Measurements from ENCODE around the gene FBXL16.
"Not testable (repeated sequence)": the region's sequence is repeated elsewhere in the genome, so short reads cannot be mapped to it uniquely, and the experiment has no call there.

FBXL16 gene

DNA sequence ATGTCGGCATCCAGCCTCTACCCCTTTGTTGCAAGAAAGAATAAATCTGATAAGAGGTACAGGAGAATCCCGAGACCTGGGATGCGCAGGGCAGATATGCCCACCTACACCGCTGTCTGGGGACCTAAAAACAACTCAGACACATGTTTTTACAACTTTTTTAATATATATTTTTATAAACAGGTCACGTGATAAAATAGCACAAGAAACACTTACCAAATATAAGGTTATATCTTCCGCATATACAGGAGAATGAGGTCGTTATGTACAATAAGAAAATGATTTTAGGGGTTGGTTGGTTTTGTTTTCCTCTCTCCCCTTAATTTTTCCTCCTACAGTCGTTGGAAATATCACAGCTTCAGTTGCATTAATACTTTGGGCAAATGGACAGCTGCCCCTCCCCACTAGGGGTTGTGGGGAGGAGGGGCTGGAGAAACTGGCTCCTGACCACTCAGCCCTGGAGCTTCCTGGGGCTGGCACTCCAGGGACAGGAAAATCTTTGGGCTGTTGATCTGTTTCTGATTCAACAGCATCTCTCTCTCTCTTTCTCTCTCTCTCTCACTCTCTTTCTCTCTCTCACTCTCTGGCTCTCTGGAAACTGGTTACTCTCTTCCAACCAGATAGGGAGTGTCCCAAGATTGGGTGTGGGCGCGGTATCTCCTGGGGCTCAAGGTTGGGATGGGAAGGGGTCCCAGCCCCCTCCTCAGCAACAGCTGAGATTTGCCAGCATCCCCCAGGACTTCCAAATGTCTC is 13.1 kb downstream of the FBXL16 start:
- DNase-seq (ENCODE audit: low read depth in 2 of 2), result no peak

DNA sequence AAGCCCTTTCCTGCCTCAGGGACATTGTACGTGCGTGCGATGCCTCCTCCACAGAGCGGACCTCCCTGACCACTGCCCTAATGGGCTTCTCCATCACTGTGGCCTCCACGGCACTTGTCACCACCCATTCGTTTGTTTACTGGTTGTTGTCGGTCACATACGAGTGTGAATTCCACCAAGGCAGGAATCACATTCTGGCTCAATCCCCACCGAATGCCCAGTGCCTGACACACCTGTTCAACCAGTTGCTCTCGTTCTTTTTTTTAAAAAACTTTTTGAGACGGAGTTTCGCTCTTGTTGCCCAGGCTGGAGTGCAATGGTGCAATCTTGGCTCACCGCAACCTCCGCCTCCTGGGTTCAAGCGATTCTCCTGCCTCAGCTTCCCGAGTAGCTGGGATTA is 14.4 kb downstream of the FBXL16 start:
- DNase-seq (ENCODE audit: low read depth in 2 of 2), result not testable (repeated sequence)

DNA sequence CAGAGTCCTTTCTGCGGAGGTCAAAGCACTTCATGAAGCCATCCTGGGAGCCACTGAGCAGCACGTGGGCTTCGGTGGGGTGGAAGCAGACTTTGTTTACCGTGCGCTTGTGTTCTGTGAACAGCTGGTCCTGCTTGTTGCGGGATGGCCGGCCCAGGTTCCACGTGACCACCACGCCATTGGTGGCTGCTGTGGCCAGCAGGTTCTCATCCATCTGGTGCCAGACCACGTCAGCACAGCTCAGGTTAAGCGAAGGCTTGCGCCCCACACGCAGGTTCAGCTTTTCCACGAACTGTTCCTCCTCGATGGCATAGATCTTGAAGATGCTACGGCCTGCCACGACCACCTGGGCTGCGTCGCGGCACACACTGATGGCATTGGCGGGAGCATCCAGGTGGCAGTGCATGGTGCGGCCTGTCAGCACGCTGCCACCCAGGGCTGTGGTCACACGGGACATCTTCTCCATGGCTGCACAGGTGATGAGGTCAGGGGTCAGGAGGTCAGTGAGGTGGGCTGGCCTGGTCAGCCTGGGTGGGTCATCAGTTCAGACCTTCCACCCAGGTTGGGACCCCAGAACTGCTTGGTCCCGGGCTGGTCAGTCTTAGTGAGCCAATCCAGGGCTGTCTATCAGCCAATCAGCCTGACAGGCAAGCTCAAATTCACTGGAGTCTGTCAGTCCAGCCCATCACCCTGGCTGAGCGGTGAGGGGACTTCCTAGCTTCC is 16.3 kb downstream of the FBXL16 start:
- no peak for DNase-seq (ENCODE audit: low read depth in 2 of 2)

DNA sequence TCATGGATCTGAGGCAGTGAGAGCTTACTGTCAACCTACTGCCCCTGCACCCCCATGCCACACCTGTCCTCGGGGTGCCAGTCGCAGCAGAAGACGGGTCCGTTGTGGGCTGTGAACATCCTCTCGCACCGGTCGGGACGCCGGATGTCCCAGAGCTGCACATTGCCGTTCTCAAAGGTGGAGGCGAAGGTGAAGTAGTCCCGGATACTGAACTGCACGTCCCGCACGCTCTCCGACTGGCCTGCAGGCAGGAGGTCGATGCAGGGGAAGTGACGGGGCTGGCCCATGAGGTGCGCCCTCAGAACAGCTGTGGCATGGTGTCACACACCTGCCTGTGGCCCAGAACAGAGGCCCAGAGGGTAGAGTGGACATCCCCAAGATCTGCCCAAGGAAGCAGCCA is 18.1 kb downstream of the FBXL16 start:
- DNase-seq (ENCODE audit: low read depth in 2 of 2), result no peak

DNA sequence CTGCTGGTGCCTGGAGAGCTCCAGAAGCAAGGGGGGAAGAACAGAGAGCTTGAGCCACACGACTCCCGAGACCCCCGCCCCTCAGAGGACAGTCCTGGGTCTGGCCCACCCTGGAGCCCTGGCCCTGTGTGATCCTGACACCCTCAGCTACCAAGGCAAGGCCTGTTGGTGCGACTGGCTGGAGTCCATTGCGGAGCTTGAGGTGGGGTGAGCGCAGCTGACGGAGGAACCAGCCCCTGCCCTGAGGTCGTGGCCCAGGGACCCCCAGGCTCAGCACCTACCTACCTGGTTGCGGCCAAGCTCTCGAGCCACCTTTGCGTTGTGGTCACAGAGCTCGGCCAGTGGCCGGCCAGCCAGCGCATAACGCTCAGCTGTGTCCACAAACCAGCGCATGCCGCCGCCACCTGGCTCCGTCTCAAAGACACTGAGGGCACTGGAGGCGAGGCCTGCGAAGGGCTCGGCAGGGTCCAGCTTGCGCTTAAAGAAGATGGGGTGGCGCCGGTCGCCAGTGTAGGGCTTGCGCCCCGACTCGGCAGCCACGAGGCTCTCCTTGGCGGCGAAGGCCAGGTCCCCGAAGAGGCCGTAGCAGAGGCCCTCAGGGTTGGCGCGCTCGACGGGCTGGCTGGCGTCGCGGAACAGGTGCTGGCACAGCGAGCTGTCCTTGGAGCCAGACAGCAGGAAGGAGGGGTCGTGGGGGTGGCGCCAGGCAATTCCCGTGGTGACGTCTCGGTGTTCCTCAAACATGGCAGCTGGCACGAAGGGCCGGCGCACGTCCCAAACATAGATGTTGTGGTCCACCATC is 18.9 kb downstream of the FBXL16 start:
- no peak for DNase-seq (ENCODE audit: low read depth in 2 of 2)

DNA sequence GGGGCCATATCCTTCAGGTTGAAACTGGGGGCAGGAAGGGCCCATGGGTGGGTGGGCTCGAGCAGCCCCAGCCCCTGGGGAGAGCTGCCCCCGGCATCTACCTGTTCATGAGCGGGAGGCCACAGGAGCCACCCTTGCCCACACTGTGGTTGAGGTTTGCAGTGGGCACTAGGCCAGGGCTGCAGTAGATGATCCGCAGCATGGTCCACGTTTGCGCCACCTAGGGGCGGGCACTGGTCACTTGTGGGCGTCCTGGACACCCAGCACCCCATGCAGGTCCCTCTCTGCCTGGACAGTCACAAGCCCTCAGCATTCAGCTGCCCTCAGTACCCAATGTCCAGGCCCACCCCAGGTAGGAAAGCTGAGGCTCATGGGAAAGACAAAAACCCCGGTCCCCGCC is 19.6 kb downstream of the FBXL16 start:
- DNase-seq (ENCODE audit: low read depth in 2 of 2), result no peak

DNA sequence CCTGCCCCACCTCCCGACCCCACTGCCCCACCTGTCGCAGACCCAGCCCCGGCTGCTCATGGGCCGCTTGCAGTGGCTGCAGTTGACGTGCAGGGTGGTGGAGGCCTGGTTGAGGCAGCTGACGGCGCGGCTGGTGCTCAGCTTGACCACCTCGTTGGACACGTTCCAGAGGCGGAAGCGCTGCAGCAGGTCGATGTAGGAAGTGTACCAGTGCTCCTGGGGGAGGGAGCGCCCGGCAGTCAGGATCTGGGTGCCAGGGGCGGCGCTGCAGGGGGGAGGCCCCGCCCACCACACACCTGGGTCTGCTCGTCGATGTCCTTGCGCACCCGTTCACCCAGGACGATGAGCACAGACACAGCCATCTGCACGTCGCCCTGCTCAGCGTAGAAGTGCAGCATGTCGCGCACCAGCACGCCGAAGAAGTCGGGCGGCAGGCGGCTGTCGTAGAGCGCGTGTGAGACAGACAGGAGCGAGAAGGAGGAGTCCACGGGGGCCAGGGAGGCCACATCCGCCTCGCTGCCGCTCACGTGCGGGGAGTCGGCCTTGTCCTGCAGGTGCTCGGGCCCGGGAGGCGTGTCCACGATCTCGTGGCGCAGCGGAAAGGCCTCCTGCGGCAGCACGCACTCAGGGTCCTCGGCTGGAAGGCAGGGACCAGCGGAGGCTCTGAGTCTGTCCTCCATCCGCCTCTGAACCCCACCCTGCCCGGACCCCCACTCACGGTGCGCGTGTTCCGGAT is 20.5 kb downstream of the FBXL16 start:
- no peak for DNase-seq (ENCODE audit: low read depth in 2 of 2)

DNA sequence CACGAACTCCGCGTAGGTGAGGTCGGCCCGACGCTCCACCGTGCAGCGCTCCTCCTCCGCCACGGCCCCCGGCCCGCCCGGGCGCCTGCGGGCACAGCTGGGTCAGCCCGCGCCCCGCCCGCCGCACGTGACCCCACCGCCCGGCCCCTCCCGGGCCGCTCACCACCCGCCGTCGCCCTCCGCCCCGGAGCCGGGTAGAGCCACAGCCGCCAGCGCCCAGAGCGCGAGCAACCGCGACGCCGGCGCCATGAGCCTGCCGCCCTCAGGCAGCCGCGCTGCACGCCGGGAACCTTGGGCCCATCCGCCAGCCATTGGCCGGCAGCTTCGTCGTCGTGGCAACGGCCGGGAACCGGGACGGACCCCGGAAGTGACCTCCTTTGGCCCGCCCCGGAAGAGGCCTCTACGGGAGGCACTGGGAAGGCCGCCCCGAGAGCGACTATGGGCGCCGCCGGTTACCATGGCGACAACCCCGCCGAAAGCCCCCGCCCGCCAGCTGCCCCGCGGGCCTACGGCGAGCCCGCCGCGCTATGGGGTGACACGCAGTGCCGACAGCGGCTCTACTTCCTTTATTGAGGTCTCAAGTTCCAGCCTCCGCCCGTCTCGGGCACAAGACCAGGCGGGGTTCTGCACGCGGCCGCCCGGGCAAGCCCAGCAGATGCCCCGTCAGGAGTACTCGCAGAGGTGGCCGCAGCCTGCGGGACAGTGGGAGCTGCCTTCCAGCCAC is 21.4 kb downstream of the FBXL16 start, which contains the start of gene JMJD8:
JMJD8 (minus strand) TSS at position 264 of the 724 bp plus-strand sequence; CDS start at position 249, 15 bp downstream.
- peak; percentile 91 to 94 for DNase-seq (ENCODE audit: low read depth in 2 of 2)

DNA sequence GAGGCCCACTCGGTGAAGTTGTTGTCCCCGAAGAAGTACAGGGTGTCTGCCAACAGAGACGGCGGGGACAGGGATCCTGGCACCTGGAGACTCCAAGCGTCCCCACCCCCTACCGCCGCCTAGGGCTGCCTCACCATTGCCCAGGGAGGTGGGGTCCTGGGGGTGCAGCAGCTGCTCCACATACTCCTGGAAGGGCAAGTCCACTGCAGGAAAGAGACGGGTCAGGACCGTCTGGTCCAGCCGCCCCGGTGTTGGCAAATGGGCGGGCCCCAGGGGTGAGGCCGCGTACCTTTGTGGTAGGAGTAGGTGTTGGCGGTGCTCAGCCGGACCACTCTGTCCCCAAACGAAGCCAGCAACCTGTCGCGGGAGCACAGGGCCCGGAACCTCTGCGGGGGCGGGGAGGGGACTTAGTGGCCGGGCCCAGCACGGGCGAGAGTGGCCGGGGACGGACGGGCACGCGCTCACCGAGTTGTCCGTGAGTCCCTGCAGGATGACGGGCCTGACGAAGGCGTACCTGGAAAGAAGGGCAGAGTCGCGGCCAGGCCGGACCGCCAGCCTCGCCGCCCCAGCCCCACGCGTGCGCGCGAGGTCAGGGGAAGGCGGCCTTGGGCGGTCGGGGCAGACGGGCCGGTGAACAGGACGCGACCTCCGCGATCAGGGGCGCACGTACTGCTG is 22.1 kb downstream of the FBXL16 start:
- no peak for DNase-seq (ENCODE audit: low read depth in 2 of 2)

DNA sequence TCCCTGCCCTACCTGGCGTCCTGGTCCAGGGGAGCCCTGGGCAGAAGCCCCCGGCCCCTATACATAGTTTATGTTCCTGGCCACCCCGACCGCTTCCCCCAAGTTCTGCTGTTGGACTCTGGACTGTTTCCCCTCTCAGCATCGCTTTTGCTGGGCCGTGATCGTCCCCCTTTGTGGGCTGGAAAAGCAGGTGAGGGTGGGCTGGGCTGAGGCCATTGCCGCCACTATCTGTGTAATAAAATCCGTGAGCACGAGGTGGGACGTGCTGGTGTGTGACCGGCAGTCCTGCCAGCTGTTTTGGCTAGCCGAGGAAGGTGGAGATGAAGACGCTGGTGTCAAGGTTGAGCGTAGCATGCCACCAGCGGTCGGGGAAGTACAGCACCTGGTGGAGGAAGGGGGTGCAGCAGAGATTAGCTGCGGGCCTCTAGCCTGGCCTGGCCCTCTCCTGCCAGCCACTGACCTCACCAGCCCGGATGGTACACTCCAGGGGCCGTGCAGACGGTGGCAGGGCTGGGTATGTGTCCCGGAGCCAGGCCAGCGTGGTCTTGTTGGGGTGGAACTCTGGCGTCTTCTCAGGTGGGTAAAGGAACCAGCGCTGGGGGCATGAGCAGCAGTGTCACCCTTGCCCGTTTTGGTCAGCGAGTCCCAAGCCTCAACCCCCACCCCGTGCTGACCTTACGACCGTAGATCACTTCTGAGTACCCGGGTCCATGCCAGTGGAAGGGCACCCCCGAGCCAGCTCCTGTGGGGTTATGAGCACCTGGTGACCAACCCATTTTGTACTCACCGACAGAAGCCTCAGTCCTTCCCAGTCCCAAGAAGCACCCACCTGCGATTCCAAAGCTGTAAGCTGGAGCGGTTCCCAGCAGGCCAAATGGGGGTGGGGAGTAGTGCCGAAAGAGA is 22.9 kb downstream of the FBXL16 start:
- no peak for DNase-seq (ENCODE audit: low read depth in 2 of 2)

DNA sequence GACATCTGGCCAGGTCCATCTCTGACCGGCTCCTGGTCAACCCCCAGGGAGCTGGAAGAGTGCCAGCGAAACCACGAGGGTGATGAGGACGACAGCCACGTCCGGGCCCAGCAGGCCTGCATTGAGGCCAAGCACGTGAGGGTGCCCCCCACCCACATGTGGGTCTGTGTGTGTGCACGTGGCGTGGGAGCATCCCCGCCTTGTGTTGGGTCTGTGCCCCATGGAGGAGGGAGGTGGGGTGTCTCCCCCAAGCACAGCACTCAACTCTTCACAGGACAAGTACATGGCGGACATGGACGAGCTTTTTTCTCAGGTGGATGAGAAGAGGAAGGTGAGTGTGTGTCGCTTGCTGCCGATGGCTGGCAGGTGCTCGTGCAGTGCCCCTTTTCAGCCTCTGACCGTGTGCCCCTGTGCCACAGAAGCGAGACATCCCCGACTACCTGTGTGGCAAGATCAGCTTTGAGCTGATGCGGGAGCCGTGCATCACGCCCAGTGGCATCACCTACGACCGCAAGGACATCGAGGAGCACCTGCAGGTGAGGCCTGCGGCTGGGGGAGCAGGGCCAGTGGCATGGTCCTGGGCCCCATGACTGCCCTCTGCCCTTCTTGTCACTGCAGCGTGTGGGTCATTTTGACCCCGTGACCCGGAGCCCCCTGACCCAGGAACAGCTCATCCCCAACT is 23.7 kb downstream of the FBXL16 start:
- DNase-seq (ENCODE audit: low read depth in 2 of 2), result no peak

DNA sequence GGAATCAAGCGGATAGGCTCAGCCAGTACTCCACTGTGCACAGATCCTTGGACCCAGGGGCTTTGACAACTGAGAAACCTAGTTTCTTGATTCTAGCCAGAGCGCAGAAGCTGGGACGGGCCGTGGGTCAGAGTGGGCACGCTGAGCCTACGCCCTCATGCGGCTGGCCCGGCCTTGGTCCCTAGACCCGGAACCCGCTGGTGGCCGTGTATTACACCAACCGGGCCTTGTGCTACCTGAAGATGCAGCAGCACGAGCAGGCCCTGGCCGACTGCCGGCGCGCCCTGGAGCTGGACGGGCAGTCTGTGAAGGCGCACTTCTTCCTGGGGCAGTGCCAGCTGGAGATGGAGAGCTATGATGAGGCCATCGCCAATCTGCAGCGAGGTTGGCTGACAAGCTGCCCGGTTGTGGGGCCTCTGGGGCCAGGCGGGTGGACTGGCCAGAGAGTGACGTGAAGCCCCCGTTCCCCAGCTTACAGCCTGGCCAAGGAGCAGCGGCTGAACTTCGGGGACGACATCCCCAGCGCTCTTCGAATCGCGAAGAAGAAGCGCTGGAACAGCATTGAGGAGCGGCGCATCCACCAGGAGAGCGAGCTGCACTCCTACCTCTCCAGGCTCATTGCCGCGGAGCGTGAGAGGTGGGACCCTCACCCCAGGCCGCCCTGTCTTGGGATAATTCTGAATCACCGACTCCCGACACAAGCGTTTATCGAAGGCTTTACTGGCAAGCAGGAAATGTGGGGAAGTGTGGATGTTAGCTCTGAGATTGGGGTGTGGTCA is 24.4 kb downstream of the FBXL16 start:
- no peak for DNase-seq (ENCODE audit: low read depth in 2 of 2)

DNA sequence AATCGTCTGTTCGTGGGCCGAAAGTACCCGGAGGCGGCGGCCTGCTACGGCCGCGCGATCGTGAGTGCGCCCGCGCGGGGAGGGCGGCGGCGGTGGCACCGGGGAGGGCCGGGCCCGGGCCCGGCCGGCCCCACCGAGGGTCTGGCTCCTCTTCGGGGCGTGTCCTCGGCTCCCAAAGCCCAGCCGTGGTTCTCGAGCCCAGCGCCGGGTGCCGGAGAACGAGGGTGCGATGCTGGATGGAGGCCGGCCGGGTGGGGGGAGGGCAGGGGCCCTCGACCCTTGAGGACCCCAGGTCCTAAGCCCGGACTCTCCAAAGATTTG is 25.0 kb downstream of the FBXL16 start:
- no peak for DNase-seq (ENCODE audit: low read depth in 2 of 2)

DNA sequence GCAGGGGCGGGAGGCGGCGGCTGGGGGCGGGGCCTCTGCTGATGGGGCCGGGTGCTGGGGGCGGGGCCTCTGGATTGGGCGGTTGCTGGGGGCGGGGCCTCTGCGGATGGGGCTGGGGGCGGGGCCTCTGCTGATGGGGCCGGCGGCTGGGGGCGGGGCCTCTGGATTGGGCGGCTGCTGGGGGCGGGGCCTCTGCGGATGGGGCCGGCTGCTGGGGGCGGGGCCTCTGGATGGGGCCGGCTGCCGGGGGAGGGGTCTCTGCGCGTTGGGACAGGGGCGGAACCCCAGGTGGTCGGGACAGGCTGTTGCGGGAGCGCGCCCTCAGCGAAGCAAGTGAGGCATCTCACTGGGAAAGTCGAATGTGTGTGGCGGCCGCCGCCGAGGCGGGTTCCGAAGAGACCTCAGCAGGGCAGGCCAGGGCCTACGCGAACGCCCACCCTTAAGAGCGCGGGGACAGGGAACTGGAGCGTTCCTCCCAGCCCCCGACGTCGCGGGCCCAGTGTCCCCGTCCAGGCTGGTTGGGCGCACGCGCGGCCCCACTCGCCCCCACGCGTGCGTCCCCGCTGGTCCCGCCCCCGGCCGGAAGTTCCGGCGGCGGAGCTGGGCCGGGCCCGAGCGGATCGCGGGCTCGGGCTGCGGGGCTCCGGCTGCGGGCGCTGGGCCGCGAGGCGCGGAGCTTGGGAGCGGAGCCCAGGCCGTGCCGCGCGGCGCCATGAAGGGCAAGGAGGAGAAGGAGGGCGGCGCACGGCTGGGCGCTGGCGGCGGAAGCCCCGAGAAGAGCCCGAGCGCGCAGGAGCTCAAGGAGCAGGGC is 25.6 kb downstream of the FBXL16 start, which contains the start of gene STUB1:
STUB1 (plus strand) TSS at position 597 of the 811 bp plus-strand sequence; CDS start at position 713, 116 bp downstream.
- peak; percentile 68 to 75 for DNase-seq (ENCODE audit: low read depth in 2 of 2)

DNA sequence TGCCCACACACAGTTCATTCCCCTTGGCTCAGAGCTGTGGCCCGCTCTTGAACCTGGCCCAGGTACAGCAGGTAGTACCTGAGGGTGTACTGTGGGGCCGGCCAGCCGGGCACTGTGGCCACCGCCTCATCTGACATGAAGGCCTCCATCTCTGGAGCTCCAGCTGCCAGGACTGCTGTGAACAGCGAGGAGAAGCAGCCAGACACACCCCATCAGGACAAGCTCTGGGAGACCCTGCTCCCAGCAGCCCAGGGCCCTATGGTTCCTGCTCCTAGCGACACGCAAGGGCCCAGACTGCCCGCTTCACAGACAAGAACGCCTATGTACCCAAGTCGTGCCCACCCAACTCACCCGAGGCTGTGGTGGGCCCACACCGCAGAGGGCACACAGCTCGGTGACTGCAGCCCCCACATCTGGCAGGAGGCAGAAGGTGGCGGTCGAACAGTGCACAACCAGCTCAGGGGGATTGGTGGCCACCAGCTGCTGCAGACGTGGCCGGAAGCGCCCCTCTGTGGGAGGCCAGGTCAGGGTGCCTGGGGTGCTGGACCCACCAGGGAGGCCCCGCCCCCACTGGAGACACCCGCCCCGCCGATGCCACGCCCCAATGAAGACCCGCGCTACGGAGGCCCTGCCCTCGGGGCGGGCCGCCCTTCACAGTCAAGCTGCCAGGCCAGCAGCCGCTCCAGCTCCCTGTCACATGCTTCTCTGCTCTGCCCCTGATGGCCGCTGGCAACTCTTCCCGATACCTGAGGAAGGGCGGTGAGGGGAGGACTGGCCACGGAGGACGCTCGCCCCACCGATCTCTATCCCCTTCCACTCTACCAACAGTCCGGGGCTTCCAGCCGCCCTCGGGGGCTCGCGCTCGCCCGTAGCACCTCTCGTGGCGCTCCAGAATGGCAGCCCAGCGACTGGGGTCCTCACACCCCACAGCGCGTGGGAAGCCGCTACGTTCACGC is 26.5 kb downstream of the FBXL16 start:
- peak in 1 of 2 donors; percentile 23 for DNase-seq (ENCODE audit: low read depth in 2 of 2)

Data from stimulated activated CD8-positive, alpha-beta memory T cell treated with anti-CD3 and anti-CD28 coated beads, Interleukin-15, amount 100 ng/mL, for 4 hours (primary cell).